ENCODE measurements around the gene ARL3. TPM values are rescaled to one million over a fixed set of nuclear protein-coding genes. Genes with fewer than 3 reads are reported as not detected.
A peak's percentile ranks its signal among the peaks of the same experiment; 100 is the strongest.

Gene ARL3
- total RNA-seq, 1 donor from 2014 or later: 18.2 TPM

DNA sequence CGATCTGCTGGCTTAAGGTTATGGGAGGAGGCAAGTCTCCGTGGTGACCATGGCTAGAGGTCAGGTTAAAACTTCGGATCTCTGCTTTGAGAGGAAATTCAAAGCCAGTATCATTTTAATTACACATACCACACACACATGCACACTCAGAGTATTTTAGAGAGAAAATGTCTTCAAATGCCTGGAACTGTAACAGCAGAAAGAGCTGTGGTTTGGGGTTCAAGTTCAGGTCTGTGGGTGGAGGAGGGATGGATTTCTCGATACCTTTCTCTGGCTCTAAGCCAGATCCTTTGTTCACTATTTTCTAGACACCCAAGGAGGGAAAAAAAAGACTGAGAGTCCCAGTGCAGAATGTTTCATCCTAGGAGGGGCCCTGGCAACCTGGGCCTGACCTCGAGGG, 32.5 kb downstream of the ARL3 start:
- Mint-ChIP-seq H3K4me1 (ENCODE audit: low read depth, unreplicated experiment) (peaks cover 26% of the 10 kb centered on the region), H3K27me3 (ENCODE audit: low read depth, unreplicated experiment) (no peaks in the 10 kb centered on the region), H3K36me3 (ENCODE audit: low read depth, unreplicated experiment) (peaks cover 20% of the 10 kb centered on the region), H3K9me3 (ENCODE audit: unreplicated experiment) (no peaks in the 10 kb centered on the region), H3K27ac (ENCODE audit: unreplicated experiment) (no peak overlapping the region), H3K4me3 (ENCODE audit: unreplicated experiment) (no peak overlapping the region)
- Histone ChIP-seq H3K4me3 (ENCODE audit: insufficient read depth, low read depth, low read length) (no peak overlapping the region), H3K27me3 (ENCODE audit: insufficient read depth, low read length) (no peaks in the 10 kb centered on the region), H3K4me1 (ENCODE audit: insufficient read depth, low read length) (peaks cover 6% of the 10 kb centered on the region), H4K20me1 (ENCODE audit: insufficient read depth, low read length) (no peaks in the 10 kb centered on the region), H2AFZ (ENCODE audit: low read depth, low read length) (no peak overlapping the region), H3K79me2 (ENCODE audit: insufficient read depth, low read length) (no peaks in the 10 kb centered on the region), H3K4me2 (ENCODE audit: low read length) (no peak overlapping the region), H3K36me3 (ENCODE audit: insufficient read depth, low read length) (peaks cover 2% of the 10 kb centered on the region), H3K9ac (ENCODE audit: low read length) (no peak overlapping the region), H3K27ac (ENCODE audit: low read depth, low read length) (no peak overlapping the region), H3K9me3 (ENCODE audit: insufficient read depth, low read depth, low read length) (no peaks in the 10 kb centered on the region)
- FAIRE-seq (no peak), DNase-seq (ENCODE audit: low read depth) (no peak)
- TF ChIP-seq EZH2 (IDR thresholded peaks at IDR 0.05; ENCODE audit: insufficient read depth, low read length): no peak
- TF ChIP-seq, protein P1, sequence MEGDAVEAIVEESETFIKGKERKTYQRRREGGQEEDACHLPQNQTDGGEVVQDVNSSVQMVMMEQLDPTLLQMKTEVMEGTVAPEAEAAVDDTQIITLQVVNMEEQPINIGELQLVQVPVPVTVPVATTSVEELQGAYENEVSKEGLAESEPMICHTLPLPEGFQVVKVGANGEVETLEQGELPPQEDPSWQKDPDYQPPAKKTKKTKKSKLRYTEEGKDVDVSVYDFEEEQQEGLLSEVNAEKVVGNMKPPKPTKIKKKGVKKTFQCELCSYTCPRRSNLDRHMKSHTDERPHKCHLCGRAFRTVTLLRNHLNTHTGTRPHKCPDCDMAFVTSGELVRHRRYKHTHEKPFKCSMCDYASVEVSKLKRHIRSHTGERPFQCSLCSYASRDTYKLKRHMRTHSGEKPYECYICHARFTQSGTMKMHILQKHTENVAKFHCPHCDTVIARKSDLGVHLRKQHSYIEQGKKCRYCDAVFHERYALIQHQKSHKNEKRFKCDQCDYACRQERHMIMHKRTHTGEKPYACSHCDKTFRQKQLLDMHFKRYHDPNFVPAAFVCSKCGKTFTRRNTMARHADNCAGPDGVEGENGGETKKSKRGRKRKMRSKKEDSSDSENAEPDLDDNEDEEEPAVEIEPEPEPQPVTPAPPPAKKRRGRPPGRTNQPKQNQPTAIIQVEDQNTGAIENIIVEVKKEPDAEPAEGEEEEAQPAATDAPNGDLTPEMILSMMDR (IDR thresholded peaks at IDR 0.05; ENCODE audit: insufficient read depth, low read depth, low read length): no peak

DNA sequence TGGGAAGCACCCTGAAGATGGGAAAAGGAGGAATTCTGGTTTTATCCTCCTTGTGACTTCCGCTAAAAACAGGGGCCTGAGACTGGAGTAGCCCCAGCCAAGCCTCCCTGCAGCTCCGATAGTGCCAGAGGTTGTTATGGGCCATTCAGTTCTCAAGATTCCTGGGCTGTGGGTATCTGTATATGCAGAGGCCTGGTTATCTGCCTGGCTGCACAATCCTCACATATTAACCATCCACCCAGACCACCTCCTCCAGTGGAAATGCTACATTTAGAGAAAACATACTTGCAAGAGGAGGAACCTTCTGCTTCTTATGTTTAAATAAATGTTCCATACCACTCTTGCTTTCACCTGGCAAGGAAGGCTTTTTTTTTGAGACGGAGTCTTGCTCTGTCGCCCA, 34.6 kb downstream of the ARL3 start:
- H3K27ac ChIP-seq (ENCODE audit: low read depth, low read length): no peak overlapping the region
- no peak overlapping the region for H3K4me3 ChIP-seq (ENCODE audit: insufficient read depth, low read depth, low read length)
- DNase-seq (ENCODE audit: low read depth) (no peak), FAIRE-seq (no peak)
- no peak overlapping the region for H3K9ac ChIP-seq (ENCODE audit: low read length)
- no peak overlapping the region for H3K27ac Mint-ChIP-seq (ENCODE audit: unreplicated experiment)
- H3K9me3 ChIP-seq (ENCODE audit: insufficient read depth, low read depth, low read length): no peaks in the 10 kb centered on the region
- H3K79me2 ChIP-seq (ENCODE audit: insufficient read depth, low read length): no peaks in the 10 kb centered on the region
- no peak for TF ChIP-seq EZH2 (IDR thresholded peaks at IDR 0.05; ENCODE audit: insufficient read depth, low read length)
- TF ChIP-seq, protein P1 (IDR thresholded peaks at IDR 0.05; ENCODE audit: insufficient read depth, low read depth, low read length): no peak
- H2AFZ ChIP-seq (ENCODE audit: low read depth, low read length): no peak overlapping the region
- no peak overlapping the region for H3K4me2 ChIP-seq (ENCODE audit: low read length)
- peaks cover 20% of the 10 kb centered on the region for H3K36me3 Mint-ChIP-seq (ENCODE audit: low read depth, unreplicated experiment)
- H4K20me1 ChIP-seq (ENCODE audit: insufficient read depth, low read length): no peaks in the 10 kb centered on the region
- no peaks in the 10 kb centered on the region for H3K9me3 Mint-ChIP-seq (ENCODE audit: unreplicated experiment)
- H3K27me3 Mint-ChIP-seq (ENCODE audit: low read depth, unreplicated experiment): no peaks in the 10 kb centered on the region
- H3K4me1 ChIP-seq (ENCODE audit: insufficient read depth, low read length): peaks cover 25% of the 10 kb centered on the region
- H3K4me1 Mint-ChIP-seq (ENCODE audit: low read depth, unreplicated experiment): peaks cover 47% of the 10 kb centered on the region
- no peak overlapping the region for H3K4me3 Mint-ChIP-seq (ENCODE audit: unreplicated experiment)
- no peaks in the 10 kb centered on the region for H3K27me3 ChIP-seq (ENCODE audit: insufficient read depth, low read length)
- no peaks in the 10 kb centered on the region for H3K36me3 ChIP-seq (ENCODE audit: insufficient read depth, low read length)

DNA sequence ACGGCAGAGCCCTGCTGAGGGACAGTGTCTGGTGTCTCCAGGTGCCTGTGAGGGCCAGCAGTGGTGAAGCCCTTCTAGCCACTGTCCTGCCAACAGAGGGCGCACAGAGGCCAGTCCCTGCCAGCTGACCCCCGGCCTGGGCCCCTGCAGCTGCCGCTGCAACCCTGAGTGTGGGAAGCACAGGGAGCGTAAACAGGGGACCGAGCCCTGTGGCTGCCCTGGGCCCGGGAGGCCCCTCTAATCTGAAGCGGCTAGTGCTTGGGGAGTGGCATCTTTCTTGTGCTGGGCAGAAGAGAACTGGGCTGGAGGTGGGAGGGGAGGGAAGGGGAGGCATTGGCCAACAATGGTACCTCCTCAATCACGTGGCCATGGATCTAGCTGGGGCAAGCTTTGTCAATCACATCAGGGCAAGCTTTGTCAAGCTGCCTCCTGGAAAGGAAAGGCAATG, 35.3 kb downstream of the ARL3 start:
- H3K9me3 Mint-ChIP-seq (ENCODE audit: unreplicated experiment): no peaks in the 10 kb centered on the region
- Histone ChIP-seq H2AFZ (ENCODE audit: low read depth, low read length) (no peak overlapping the region), H3K36me3 (ENCODE audit: insufficient read depth, low read length) (no peaks in the 10 kb centered on the region), H3K9me3 (ENCODE audit: insufficient read depth, low read depth, low read length) (no peaks in the 10 kb centered on the region), H3K27me3 (ENCODE audit: insufficient read depth, low read length) (no peaks in the 10 kb centered on the region), H3K27ac (ENCODE audit: low read depth, low read length) (no peak overlapping the region), H3K4me1 (ENCODE audit: insufficient read depth, low read length) (peaks cover 32% of the 10 kb centered on the region), H3K4me2 (ENCODE audit: low read length) (no peak overlapping the region), H3K9ac (ENCODE audit: low read length) (no peak overlapping the region), H3K79me2 (ENCODE audit: insufficient read depth, low read length) (no peaks in the 10 kb centered on the region), H4K20me1 (ENCODE audit: insufficient read depth, low read length) (no peaks in the 10 kb centered on the region), H3K4me3 (ENCODE audit: insufficient read depth, low read depth, low read length) (no peak overlapping the region)
- H3K4me3 Mint-ChIP-seq (ENCODE audit: unreplicated experiment): peak overlapping the region; percentile 40
- peaks cover 53% of the 10 kb centered on the region for H3K4me1 Mint-ChIP-seq (ENCODE audit: low read depth, unreplicated experiment)
- peak overlapping the region; percentile 43 for H3K27ac Mint-ChIP-seq (ENCODE audit: unreplicated experiment)
- DNase-seq (ENCODE audit: low read depth) (no peak), FAIRE-seq (no peak)
- H3K36me3 Mint-ChIP-seq (ENCODE audit: low read depth, unreplicated experiment): peaks cover 19% of the 10 kb centered on the region
- no peaks in the 10 kb centered on the region for H3K27me3 Mint-ChIP-seq (ENCODE audit: low read depth, unreplicated experiment)
- TF ChIP-seq, protein P1 (IDR thresholded peaks at IDR 0.05; ENCODE audit: insufficient read depth, low read depth, low read length): peak; percentile 44
- TF ChIP-seq EZH2 (IDR thresholded peaks at IDR 0.05; ENCODE audit: insufficient read depth, low read length): no peak

All from astrocyte (in vitro differentiated cells and primary cell).